ENCODE data around the gene METAP1D.

The METAP1D gene

DNA sequence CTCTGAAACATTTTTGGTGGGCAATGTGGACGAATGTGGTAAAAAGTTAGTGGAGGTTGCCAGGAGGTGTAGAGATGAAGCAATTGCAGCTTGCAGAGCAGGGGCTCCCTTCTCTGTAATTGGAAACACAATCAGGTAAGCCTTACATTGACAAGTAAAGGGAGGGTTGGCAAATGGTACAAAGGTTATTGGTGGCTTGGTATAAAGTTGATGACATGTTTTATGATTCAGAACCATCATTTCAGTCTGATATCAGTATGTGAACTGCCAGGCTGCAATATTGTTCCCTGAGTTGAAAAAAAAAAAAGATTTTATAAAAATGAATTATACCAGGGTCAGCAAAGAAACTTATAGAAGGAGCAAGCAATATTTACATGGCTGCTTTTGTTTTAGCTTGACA lies 71.2 kb downstream of the METAP1D start:
- no peaks in the 10 kb centered on the region for H3K9me3 ChIP-seq (ENCODE audit: insufficient read depth, low read length)
- TF ChIP-seq, protein P1, sequence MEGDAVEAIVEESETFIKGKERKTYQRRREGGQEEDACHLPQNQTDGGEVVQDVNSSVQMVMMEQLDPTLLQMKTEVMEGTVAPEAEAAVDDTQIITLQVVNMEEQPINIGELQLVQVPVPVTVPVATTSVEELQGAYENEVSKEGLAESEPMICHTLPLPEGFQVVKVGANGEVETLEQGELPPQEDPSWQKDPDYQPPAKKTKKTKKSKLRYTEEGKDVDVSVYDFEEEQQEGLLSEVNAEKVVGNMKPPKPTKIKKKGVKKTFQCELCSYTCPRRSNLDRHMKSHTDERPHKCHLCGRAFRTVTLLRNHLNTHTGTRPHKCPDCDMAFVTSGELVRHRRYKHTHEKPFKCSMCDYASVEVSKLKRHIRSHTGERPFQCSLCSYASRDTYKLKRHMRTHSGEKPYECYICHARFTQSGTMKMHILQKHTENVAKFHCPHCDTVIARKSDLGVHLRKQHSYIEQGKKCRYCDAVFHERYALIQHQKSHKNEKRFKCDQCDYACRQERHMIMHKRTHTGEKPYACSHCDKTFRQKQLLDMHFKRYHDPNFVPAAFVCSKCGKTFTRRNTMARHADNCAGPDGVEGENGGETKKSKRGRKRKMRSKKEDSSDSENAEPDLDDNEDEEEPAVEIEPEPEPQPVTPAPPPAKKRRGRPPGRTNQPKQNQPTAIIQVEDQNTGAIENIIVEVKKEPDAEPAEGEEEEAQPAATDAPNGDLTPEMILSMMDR (IDR thresholded peaks at IDR 0.05; ENCODE audit: insufficient read depth, low read length, poor library complexity, severe bottlenecking) = no peak
- TF ChIP-seq EZH2phosphoT487 (conservative IDR thresholded peaks at IDR 0.05; ENCODE audit: low read length) = no peak

DNA sequence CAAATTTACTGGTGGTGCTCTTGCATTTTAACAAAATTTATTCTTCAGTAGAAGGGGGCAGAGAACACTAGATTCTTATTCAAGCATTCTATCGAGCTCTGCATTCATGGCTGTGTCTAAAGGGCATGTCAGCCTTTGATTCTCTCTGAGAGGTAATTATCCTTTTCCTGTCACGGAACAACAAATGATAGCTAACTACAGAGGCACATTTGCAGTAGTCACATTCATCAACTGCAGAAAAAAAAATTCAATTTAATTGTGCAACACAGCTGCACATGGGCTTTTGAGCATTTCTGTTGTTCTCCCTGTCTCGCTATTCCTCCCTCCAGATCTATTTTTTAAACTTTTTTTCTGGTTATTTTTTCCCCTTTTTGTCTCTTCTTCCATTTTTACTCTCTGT lies 72.5 kb downstream of the METAP1D start:
- Histone ChIP-seq H3K27me3 (ENCODE audit: low read length) (no peaks in the 10 kb centered on the region), H3K36me3 (ENCODE audit: low read length) (no peaks in the 10 kb centered on the region), H4K20me1 (ENCODE audit: low read depth, low read length) (no peaks in the 10 kb centered on the region), H3K9ac (ENCODE audit: low read length) (no peak overlapping the region), H3F3A (ENCODE audit: insufficient read depth) (no peaks in the 10 kb centered on the region), H3K79me2 (ENCODE audit: insufficient read depth, low read length) (no peaks in the 10 kb centered on the region), H3K9me2 (replicated peaks; ENCODE audit: insufficient read depth, low read length) (no peaks in the 10 kb centered on the region), H3K4me3 (ENCODE audit: insufficient read depth, low read length, poor library complexity, severe bottlenecking) (no peak overlapping the region), H3K4me2 (ENCODE audit: low read depth, low read length, poor library complexity, severe bottlenecking) (no peak overlapping the region), H3K27ac (ENCODE audit: low read depth, low read length) (no peak overlapping the region), H2AFZ (ENCODE audit: low read depth, low read length, severe bottlenecking) (no peak overlapping the region), H3K9me3 (ENCODE audit: insufficient read depth, low read length) (no peaks in the 10 kb centered on the region)
- TF ChIP-seq EZH2phosphoT487 (conservative IDR thresholded peaks at IDR 0.05; ENCODE audit: low read length) = no peak
- TF ChIP-seq, protein P1 (IDR thresholded peaks at IDR 0.05; ENCODE audit: insufficient read depth, low read length, poor library complexity, severe bottlenecking) = no peak

More for the DNA sequence above, 71.2 kb downstream of the METAP1D start:
- Histone ChIP-seq H3K4me3 (ENCODE audit: insufficient read depth, low read length, poor library complexity, severe bottlenecking) (no peak overlapping the region), H3K27ac (ENCODE audit: low read depth, low read length) (no peak overlapping the region), H2AFZ (ENCODE audit: low read depth, low read length, severe bottlenecking) (no peak overlapping the region), H3K79me2 (ENCODE audit: insufficient read depth, low read length) (no peaks in the 10 kb centered on the region), H3K27me3 (ENCODE audit: low read length) (no peaks in the 10 kb centered on the region), H3K9ac (ENCODE audit: low read length) (no peak overlapping the region), H3K36me3 (ENCODE audit: low read length) (no peaks in the 10 kb centered on the region), H3K9me2 (replicated peaks; ENCODE audit: insufficient read depth, low read length) (no peaks in the 10 kb centered on the region), H3K4me2 (ENCODE audit: low read depth, low read length, poor library complexity, severe bottlenecking) (no peak overlapping the region), H3F3A (ENCODE audit: insufficient read depth) (no peaks in the 10 kb centered on the region), H4K20me1 (ENCODE audit: low read depth, low read length) (no peaks in the 10 kb centered on the region)

DNA sequence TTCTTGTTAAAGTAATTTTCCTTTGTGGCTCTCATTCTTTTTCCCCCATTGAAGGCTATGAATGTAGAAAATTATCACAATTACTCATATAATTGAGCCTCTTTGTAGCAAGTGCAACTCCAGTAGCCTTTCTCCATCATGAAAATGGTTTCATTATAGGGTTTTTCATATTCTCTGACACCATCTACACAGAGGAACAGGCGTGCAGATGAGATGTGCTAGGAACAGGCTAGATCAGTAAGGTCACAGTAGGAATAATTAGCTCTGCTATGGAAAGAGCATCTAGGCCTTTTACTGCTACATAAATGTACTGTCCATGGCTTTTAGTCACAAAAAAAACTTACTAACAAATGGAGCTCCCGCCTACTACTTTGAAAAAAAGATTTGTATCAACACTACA lies 73.0 kb downstream of the METAP1D start:
- Histone ChIP-seq H3K9me3 (ENCODE audit: insufficient read depth, low read length) (no peaks in the 10 kb centered on the region), H3K4me3 (ENCODE audit: insufficient read depth, low read length, poor library complexity, severe bottlenecking) (no peak overlapping the region), H3F3A (ENCODE audit: insufficient read depth) (no peaks in the 10 kb centered on the region), H3K4me2 (ENCODE audit: low read depth, low read length, poor library complexity, severe bottlenecking) (no peak overlapping the region), H3K27ac (ENCODE audit: low read depth, low read length) (no peak overlapping the region), H3K27me3 (ENCODE audit: low read length) (no peaks in the 10 kb centered on the region), H2AFZ (ENCODE audit: low read depth, low read length, severe bottlenecking) (no peak overlapping the region), H4K20me1 (ENCODE audit: low read depth, low read length) (no peaks in the 10 kb centered on the region), H3K9ac (ENCODE audit: low read length) (no peak overlapping the region), H3K79me2 (ENCODE audit: insufficient read depth, low read length) (no peaks in the 10 kb centered on the region), H3K36me3 (ENCODE audit: low read length) (no peaks in the 10 kb centered on the region), H3K9me2 (replicated peaks; ENCODE audit: insufficient read depth, low read length) (no peaks in the 10 kb centered on the region)
- no peak for TF ChIP-seq EZH2phosphoT487 (conservative IDR thresholded peaks at IDR 0.05; ENCODE audit: low read length)
- TF ChIP-seq, protein P1 (IDR thresholded peaks at IDR 0.05; ENCODE audit: insufficient read depth, low read length, poor library complexity, severe bottlenecking) = no peak
